Activated CD8-positive, alpha-beta memory T cell treated with anti-CD3 and anti-CD28 coated beads, Interleukin-2, amount 50 U/mL, for 1 hour (primary cell): ENCODE measurements around the gene DHRS2.
"Not testable (repeated sequence)": the region's sequence is repeated elsewhere in the genome, so short reads cannot be mapped to it uniquely, and the experiment has no call there.

Experiments used
- DNase-seq: peaks from one replicate; pipeline ENCODE4 v3.0.0-alpha.2; 2020; ENCODE audit errors: extremely low read depth

Gene DHRS2

DNA sequence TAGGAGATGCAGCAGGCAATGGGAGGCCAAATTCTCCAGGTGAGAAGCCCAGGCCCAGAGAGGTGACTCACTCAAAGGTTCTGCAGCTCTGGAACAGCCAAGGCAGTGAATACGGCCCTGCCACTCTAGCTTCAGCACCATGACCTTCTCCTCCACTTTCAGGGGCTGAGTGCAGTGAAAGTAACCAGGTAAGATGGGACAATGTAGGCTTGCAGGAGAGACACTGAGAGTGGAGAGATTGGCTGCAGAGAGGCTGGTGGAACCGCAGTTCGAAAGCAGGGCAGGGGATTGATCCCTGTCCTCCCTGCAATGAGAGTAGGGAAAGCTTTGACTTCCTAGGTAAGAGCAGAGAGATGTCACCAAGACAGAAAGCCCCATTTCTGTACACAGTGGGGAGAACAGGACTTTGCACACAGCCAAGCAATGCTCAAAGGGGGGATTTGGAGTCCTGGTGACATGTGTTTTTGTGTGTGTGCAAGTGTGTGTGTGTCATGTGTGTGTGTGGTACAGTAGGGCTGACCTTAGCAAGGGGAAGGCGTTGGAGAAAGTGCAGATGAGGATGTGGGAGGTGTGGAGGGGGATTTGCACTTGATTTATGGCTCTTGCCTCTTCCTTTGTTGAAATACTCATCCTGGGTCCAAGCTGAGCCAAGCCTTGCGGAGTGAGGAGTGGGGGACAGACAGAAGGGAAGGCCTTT is 12.7 kb downstream of the DHRS2 start:
- DNase-seq, result no peak

DNA sequence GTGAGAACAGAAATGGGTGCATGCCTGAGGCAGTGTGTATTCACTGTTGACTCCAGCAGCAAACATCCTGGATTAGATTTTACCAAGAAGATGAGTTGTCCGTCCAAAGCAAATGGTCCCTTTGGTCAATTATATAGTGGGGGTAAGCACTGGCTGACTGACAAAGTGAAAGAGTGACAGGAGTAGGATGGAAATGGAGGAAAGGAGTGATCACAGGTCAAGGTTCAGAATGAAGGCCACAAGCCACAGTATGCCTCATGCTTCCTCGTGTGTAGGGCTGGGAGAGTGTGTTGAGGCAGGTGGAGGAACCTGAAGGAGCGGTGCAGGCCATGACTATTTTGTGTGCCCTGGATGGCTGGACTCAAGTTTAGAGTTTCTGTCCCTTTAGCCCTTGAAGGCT is 14.3 kb downstream of the DHRS2 start:
- DNase-seq, result no peak

DNA sequence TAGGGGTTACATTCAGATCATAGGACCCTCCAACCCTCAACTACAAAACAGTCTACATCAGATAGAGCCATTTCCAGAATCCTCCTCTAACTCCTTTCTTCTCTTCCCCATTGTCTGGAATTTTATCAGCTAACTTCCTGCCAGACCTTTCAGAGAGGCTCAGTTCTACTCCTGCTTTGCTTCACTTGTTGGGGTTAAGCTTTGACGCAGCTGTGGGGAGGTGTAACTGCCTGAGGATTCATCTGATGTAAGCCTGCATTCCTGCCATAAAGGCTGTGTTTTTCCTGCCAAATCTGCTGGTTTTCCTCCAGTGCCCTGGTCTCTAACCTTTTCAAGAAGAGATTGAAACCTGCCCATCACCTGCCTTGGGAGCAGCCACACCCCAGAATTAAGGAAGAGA is 16.9 kb downstream of the DHRS2 start:
- no peak for DNase-seq

DNA sequence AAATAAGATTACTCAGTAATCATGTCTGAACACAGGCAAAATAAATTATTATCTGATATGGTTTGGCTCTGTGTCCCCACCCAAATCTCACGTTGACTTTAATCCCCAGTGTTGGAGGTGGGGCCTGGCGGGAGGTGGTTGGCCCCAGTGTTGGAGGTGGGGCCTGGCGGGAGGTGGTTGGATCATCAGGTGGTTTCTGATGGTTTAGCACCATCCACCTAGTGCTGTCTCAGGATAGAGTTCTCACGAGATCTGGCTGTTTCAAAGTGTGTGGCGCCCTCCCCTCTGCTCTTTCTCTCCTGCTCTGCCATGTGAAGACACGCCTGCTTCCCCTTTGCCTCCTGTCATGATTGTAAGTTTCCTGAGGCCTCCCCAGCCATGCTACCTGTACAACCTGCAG is 18.1 kb downstream of the DHRS2 start:
- no peak for DNase-seq

DNA sequence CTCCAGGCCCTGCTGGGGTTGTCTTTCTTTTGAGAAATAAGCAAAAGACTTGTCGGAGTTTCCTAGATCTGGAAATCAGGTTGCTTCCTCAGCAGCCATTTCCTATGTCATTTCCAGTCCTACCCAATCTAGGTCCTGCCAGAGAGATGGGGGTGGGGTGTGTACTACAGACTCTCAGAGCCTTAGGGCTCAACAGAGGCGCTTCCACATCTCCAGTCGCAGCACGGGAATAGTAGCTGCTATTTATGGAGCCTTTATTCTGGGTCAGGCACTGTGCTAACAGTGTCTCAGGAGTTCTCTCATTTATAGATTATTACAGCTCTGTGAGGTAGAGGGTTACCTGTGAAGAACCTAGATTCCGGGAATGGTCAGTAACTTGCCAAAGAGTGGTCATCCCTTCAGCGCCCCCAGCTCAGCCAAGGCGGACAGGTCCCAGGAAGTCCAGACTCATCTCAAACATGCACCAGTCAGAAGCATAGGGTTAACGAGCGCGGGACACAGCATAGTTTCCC is 21.9 kb downstream of the DHRS2 start:
- no peak for DNase-seq

DNA sequence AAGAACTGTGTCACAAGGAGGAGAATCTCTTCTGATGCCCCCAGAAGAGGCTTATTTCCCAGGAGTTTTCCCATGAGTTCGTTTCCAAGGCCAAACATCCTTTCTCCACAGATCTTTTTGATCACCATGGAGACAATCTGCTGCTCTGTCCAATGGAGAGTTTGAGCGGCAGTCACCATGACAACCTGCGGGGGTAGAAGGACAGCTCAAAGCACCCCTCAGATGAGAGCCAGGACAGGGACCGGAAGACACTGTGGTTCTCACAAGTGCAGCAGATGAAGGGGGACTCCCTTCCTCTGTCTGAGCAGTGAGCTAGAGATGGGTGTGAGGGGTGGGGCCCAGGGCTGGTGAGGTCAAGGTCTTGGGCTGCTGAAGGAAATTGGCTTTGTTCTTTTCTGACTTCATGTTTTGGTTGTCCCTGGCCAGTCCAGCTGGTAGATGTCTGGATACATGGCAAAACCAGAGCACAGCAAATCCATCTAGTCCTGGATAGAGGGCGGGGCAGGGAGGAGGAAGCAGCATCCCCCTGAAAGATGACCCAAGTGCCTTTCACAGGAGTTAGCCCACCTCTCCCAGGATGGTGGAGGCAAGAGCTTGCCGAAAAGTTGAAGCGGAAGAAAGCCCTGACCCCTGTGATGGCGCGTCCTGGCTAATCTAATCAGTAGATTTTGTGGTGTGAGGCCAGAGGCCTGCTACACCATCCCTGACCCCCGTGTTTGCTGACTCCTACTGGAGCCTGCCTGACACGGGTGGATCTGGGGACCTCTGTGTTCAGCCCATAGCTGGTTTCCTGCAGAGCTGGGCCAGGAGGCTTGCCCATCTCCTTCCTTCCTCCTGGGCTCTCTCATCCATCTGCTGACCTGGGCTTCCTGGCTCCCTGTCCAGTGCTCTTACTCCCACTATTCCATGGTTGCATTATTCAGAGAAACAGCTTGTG is 24.4 kb downstream of the DHRS2 start:
- no peak for DNase-seq

DNA sequence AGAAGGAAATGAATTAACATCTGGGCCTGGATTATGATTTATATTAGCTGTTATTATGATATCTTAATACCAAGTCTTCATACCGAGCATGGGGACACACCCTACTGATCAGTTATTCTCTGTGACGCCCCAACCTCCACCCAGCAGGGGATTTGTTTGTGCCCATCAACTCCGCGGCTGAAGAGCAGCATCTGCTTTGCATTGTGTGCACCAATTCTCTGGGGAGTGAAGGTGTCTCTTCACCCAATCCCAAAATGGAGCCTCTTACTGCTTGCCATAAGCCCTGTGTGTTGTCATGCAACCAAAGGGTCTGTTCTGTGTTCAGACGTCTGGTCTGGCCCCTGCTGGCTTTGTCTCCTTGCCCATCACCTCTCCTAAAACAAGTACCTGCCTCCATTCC is 25.4 kb downstream of the DHRS2 start:
- no peak for DNase-seq

DNA sequence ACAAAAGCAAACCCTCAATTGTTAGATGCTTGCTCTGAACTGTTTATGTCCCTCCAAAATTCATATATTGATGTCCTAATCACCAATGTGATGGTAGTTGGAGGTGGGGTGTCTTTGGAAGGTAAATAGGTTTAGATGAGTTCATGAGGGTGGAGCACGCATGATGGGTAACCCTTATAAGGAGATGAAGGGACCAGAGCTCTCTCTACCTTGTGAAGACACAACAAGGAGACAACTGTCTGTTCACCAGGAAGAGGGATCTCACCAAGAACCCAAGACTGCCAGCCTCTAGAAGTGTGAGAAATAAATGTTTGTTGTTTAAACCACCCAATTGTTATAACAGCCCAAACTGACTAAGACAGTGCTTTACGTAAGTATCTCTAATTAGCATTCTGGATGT is 27.0 kb downstream of the DHRS2 start:
- DNase-seq, result no peak

DNA sequence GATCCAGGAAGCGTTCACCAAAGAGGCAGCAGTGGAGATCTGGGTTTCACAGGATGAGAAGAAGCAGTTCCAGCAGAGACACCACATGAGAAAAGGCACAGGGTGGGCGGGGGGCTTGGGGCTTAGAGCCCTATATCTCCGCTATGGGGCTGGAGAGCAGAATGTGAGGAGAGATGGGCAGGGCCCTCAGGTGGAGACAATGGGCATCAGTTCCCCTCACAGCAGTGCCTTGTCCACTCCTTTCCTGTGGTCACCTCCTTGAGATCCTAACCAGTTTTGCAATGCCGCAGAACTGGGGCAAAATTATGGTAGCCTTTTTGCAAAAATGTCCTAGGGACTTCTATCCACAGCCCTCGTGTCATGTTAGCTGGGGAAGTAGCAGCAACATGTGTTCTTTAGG is 27.5 kb downstream of the DHRS2 start:
- no peak for DNase-seq

DNA sequence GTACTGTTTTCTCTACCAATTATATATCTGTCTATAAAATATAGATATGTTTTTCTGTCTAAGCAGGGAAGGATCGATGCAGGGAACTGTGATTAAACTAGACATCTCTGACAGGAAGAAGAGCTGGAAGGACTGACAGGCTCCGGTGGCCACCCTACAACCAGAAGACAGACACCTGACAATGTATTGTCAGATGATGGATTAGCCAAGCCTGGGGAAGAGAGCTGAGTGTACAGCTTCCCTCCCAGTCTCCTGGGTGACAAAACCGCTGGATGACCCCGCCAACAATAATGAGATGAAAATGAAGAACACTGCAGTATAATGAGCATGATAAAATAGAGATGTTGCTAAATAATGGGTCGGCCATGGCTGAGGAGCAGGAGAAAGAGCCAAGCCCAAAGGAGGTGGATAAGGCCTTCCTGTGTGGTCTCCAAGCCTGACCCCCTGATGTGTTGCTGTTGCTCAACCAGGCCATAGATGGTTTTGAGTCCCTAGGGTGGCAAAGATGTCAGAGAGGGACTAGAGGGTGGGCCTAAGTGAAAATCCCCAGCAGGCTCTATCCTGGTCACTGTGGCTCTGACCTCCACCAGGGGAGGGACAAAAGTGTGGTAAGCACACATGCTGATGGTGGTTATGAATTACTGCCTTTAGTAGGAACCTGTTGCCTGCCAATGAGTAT is 28.2 kb downstream of the DHRS2 start:
- no peak for DNase-seq

DNA sequence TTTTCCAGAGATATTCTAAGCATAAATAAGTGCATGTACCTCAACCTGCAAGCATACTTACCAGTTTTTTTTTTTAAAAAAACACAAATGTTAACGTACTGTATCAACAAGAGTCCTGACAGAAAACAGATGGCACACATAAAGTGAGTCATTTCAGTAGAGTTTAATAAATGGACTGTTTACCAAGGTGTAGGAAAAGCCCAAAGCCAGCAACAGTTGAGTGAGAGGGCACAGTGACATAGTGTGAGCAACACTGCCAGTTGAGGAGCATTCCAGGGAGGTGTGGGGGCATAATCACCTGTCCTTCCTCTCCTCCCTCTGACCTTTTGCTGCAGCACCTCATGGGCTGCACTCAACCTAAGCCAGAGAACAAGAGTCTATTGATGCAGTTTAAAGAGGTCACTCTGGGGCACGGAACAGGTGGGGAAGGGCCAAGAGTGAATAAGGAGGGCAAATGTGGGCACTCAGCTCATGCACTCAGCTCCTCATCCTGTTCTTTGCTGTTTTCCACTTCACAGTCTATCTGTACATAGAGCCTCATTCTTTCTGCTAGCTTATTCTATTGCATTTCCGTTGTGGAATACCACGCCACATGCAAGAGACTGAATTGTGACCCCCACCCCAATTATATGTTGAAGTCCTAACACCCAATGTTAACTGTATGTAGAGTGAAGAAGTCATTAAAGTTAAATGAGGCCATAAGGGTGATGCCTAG is 29.3 kb downstream of the DHRS2 start:
- DNase-seq, result no peak

DNA sequence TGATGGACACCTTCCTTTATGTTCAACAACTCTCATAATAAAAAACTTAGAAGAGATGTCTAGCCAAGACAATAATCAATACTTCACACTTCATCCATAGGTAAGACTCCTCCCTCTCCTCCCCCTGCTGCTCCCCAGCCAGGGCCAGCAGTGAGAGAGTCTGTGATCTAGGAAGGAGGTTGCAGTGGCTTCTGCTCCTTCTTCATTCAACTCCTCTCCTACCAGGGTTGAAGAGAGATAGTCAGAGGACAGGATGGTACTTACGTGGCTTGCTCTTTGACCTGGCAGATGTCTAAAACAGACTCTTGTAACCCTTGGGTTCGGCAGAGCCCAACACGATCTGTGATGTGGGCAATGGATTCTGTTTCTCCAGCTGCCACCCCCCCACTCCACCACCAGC is 31.0 kb downstream of the DHRS2 start:
- DNase-seq, result no peak

DNA sequence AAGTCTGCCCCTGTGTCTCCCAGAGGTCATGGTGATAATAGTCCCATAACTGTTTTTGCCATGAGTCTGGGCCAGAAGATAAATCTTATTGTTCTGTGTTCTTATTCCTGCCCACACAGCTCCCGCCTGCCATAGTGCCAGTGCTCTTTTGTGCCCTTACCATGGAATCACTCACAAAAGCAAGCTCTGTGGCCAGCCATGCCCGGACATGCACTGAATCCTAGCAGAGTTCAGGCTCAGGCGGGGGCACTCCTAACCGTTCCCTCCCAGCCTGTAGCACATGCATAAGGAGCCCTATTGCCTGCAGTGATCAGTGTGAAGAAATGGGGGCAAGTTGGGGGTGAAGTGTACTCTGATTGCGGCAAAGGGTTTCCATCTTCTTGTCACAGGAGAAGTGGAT is 33.3 kb downstream of the DHRS2 start:
- no peak for DNase-seq

DNA sequence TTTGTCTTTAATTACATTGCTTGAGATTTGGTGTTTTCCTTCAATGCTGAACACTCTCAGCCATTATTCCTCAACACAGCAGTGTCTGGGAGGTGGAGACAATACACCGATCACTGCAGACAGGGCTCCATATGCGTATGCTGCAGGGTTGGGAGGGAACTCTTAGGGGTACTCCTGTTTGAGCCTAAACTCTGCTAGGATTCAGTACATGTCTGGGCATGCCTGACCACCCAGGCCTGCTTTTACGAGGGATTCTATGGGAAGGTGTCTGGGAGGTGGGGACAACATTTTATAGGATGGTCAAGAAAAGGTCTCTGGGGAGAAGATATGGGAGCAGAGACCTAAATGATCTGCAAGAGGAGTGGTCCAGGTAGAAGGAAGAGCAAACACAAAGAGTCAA is 34.3 kb downstream of the DHRS2 start:
- no peak for DNase-seq

DNA sequence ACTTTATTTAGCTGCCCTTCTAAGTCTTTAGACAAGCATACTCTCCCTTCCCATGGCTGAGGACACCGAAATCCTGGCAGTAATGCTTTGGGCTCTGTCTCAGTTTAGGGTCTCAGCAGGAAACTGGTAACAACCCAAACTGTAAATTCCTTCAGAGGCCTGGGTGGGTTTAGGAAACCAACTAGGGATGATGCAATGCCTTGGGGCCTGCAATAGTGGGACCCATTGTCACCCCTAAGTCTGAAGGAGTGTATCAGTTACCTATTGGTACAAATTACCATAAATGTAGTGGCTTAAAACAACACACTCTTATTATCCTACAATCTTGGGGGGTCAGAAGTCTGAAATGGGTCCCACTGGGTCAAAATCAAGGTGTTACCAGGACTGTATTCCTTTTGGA is 36.0 kb downstream of the DHRS2 start:
- DNase-seq, result no peak

DNA sequence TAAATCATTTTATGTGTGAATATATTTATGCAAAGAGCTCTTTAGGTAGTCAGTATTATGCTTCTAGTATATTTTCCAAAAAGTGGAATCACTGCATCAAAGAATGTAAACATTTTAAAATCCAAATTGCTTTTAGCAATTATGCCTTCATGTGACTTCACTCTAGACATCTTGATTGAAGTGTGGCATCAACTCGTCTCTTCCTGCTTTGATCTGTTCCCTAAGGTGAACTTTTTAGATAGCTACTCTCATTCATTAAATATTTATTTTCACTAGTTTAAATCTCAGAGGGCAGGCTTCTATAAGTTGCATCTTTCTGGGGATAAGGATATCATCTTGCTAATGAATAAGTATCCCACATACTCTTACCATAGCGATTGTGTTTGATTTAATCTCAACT is 39.2 kb downstream of the DHRS2 start:
- DNase-seq, result no peak

DNA sequence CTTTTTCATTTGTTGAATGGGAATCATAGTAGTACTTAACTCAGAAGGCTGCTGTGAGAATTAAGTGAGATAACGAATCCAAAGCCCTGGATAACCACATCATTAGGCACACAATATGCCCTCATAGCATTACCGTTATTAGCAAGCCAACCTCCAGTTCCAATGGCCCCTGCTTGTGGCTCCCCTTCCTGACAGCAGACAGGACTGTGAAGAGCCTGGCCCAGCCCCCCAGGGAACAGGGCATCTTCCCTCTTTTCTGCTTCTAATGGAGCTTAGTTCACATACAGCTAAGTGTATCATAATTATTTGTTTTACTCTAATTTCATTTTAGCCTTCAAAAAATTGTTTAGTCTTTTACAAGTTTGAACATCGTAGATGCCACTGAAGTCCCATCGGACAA is 39.7 kb downstream of the DHRS2 start:
- no peak for DNase-seq

DNA sequence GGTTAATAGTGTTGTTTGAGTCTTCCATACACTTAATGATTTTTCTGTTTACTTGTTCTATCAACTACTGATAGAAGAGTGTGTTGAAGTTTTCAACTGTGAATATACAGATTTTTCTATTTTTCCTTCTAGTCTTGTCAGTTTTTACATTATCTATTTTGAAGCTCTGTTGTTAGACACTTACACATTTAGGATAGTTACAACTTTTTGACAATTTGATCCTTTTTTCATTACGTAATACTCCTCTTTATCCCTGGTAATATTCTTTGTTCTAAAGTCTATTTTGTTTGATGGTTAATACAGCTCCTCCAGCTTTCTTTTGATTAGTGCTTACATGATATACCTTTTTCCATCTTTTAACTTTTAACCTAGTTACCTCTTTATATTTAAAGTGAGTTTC is 45.2 kb downstream of the DHRS2 start:
- no peak for DNase-seq

DNA sequence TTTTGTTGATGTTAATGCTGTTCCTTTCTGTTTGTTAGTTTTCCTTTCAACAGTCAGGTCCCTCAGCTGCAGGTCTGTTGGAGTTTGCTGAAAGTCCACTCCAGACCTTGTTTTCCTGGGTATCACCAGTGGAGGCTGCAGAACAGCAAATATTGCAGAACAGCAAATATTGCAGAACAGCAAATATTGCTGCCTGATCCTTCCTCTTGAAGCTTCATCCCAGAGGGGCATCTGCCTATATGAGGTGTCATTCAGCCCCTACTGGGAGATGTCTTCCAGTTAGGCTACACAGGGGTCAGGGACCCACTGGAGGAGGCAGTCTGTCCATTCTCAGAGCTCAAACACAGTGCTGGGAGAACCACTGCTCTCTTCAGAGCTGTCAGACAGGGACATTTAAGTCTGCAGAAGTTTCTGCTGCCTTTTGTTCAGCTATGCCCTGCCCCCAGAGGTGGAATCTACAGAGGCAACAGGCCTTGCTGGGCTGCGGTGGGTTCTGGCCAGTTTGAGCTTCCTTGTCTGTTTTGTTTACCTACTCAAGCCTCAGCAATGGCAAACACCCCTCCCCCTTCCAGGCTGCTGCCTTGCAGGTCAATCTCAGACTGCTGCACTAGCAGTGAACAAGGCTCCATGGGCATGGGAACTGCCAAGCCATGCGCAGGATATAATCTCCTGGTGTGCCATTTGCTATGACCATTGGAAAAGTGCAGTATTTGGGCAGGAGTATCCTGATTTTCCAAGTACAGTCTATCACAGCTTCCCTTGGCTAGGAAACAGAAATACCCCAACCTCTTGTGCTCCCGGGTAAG is 53.7 kb downstream of the DHRS2 start:
- DNase-seq, result not testable (repeated sequence)

DNA sequence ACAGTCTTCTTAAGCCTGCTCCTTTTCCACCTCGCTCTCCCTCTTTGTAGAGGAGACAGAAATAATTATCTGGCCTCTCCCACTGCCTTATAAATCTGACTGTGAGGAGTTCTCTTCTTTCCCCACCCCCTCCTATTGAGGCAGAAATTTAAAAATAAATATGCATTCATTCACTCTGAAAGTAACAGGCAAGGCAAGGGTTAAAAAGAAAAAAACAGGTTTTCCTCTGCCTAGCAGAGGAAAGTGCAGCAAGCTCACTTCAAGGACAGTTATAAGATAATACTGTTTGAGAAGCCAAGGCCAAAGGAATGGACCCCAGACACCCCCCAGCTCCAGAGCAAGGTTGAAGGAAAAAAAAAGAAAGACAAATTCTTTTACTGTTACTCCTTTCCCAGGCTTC is 56.3 kb downstream of the DHRS2 start:
- DNase-seq, result no peak

DNA sequence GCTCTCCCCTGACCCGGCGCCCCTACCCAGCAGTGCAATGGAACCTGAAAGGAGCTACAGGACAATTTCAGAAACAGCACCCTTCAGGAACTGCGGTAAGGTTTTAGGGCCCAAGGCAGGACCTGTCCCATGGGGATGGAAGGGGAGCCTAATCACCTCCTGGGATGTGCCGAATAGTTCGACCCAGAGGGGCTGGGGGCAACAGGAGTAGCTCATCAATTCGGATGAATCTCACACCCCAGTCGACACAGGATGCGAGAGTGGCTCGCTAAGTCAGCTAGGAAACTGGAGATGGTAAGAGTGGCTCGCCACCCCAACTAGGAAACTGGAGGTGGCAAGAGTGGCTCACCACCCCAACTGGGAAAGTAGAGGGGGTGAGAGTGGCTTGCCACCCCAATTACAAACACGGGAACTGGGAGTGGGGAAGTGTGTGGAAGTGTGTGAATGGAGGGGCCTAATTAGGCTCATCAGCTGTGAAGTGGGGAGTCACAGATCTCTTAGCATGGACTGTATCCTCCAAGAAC is 57.1 kb downstream of the DHRS2 start:
- no peak for DNase-seq
